ENCODE results near the gene CCNT1.
"Not testable (repeated sequence)": the region's sequence is repeated elsewhere in the genome, so short reads cannot be mapped to it uniquely, and the experiment has no call there.

CCNT1 gene

DNA sequence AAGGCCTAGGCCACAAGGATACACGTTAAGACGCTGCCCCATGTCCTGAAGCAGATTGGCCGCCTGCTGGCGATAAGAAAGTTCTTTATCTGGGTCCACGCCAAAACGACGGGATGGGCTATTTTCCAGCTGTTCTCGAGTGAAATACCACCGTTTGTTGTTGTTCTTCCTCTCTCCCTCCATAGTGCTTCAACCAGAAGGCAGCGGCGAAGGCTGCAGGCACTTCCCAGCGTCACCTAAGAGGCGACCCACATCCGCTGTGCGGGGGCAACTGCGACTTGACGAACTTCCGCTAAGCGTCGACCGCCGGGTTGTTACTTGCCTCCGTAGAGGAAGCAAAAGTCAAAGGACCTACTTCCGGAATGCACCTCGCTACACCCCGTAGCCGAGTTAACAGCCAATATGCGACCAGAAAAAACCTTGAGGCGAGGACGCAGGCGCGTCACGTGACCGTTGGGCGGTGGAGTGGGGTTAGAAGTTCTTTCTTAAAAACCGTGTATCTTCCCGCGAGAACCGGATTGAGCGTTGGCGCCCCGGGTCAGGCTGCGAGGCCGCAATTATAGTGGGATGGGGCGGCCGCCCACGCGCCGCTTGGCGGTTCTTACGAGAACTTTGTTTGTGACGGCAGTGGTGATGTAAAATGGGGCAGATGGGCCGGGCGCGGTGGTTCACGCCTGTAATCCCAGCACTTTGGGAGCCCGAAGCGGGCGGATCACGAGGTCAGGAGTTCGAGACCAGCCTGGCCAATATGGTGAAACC, at the start of gene CCNT1:
CCNT1 (minus strand) TSS at position 215 of the 759 bp plus-strand sequence; CDS start at position 183, 32 bp downstream.
- intact Hi-C loops (cut with DNase I) = loop anchor here (5.0 kb wide), 1 partner anchor 34 kb away; the partner anchor contains the start of gene KANSL2

DNA sequence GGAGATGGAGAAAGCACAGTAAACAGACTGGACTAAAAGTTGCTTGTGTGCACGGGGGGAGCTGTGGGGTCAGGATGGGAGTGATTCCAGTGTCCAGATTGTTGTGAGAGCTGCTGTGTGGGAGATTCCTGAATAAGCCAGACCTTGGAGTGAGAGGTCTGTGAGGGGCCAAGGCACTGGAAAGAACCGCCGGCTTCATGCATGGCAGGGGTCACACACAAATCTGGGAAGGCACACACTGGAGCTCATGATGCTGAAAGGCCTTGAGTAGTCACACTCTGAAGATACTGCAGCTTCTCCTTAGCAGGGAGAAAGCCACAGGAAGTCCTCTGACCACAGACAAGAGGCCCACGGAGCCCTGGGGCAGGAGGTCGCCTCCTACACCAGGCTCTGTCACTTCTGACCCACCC, 49.3 kb upstream of the CCNT1 start:
- no peak for DNase-seq
- intact Hi-C loops (cut with DNase I) = no loop called here

More for the DNA sequence above, at the start of gene CCNT1:
- peak; percentile 93 to 99 (median 97) for DNase-seq

DNA sequence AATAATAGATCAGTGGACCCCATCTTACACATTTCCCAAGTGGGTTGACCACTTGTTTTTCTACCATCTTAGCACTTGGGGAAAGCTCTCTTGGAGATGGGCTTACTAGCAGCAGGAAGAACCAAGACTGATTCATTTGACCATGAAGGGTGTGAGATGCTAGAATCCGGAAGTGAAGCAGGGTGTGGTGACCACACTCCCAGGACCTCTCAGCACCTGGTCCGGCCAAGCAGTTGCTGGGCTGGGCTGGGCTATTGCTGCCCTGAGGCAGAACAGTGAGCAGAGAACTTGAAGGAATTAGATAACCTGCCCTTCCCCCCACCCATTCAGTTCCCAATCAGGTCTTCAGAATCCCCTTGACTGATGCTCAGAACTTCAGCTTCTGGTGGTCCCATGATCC, 48.0 kb upstream of the CCNT1 start:
- intact Hi-C loops (cut with DNase I) = no loop called here
- no peak for DNase-seq

DNA sequence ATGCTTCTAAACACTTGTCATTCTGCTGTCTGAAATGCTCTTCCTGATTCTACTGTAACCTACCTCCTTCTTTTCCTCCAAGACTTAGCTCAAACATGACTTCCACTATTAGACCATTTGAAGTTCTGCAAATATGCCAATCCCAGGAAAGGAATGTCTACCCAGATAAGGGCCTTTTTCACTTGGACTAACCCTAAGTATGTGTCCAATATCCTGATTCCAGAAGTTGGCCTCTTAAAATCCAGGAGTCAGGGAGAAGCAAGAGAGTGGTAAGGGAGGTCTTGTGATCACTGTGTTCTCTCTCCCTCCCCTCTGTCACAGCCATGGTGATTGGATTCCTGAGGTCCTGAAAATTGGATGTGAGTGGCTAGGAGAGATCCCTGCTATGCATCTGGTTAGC, 42.2 kb upstream of the CCNT1 start:
- DNase-seq = no peak
- intact Hi-C loops (cut with DNase I) = no loop called here

DNA sequence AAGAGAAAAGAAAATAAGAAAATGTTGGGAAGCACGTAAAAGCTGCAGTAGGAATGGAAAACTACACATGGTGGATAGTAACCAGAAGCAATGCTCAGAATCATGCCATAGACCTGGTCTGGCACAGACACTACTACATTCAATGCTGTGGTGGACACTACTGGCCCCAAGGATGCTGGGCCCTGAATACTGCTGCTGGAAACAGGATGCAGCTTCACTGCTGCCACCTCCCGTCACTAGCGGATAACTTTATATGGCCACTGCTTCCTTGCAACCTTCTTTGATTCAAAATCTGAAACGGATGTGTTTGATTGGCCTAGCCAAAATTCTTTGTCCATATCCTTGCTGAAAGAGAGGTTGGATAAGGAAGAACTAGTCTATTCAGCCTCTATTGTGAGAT, 41.7 kb upstream of the CCNT1 start:
- DNase-seq = no peak
- intact Hi-C loops (cut with DNase I) = no loop called here

DNA sequence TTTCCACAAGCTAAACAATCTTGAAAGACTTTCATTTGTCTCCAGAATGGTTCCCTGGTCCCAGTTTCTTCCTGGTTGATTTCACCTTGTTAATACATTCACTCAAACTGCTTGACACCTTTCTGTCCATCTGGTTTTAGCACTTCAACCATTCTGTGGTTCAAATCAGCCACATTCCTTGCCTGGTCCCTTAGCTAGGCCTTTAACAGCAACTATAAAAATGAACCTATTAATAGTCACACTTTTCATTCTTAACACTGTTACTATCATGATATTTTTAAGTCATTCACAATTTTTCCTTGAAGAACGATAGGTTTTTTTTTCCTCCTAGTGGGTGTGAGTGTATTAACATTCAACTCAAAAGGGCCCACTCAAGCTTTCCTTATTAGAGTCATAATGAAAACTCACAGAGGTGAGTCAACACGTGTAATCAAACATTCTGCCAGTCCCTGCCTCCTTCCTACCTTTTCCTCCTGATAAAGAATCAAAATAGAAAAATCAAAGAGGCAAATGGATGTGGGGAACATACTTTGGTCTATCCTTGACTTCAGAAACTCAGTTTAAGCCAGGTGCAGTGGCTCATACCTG, 34.4 kb upstream of the CCNT1 start:
- intact Hi-C loops (cut with DNase I) = no loop called here
- DNase-seq = peak in 4 of 42 donors; percentile 17 to 38 (median 22)

DNA sequence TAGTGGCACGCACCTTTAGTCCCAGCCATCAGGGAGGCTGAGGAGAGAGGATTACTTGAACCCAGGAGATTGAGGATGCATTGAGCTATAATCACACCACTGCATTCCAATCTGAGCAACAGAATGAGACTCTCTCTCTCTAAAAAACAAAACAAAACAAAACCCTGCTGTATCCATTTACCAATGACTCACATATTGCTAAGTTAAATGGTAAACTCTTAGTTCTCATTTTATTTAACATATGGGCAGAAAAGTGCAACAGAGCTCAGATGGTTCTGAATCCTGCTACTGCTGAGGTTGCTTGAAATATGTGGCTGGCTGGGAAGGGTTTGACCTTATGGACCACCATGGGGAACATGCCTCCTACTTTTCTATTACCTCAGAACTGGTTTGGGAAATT, 33.7 kb upstream of the CCNT1 start:
- no peak for DNase-seq
- intact Hi-C loops (cut with DNase I) = no loop called here

DNA sequence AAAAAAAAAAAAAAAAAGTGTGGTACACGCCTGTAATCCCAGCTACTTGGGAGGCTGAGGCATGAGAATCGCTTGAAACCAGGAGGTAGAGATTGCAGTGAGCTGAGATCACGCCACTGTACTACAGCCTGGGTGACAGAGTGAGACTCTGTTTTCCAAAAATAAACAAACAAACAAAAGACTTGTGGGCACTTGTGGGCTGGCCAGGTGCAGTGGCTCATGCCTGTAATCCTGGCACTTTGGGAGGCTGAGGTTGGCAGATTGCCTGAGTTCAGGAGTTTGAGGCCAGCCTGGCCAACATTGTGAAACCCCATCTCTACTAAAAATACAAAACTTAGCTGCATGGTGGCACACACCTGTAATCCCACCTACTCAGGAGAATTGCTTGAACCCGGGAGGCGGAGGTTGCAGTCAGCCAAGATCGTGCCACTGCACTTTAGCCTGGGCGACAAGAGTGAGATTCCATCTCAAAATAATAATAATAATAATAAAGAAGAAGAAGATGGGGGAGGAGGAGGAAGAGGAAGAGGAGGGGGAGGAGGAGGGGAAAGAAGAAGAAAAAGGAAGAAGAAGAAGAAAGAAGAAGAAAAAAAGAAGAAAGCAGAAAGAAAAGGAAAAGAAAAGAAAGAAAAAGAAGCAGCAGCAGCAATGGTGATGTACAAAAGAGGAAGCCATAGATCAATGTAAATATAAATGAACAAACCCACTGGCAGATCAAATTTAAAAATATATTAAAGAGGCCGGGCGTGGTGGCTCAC, 27.9 kb upstream of the CCNT1 start:
- no peak for DNase-seq
- intact Hi-C loops (cut with DNase I) = no loop called here

DNA sequence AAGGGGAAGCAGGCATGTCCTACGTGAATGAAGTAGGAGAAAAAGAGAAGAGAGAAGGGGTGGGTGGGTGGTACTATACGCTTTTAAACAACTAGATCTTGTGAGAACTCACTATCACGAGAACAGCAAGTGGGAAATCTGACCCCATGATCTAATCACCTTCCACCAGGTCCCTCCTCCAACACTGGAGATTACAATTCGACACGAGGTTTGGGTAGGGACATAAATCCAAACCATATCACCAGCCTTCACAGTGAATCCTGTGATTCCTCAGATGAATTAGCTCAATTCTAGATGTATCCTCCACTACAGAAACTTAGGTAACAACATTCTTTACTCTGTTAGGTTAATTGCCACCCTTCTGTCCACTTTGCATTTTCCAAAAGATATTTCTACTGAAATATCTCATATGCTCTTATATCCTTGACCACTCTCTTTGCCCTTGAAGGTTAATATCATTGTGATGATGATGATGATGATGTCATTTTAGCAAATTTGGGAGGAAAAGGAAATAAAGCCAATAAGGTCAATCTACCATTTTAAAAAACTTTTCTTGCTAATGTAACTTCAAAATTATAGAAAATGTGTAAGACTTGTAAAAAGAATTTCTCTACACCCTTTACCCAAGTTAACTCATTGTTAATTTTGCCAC, 23.2 kb upstream of the CCNT1 start:
- no peak for DNase-seq
- intact Hi-C loops (cut with DNase I) = no loop called here

DNA sequence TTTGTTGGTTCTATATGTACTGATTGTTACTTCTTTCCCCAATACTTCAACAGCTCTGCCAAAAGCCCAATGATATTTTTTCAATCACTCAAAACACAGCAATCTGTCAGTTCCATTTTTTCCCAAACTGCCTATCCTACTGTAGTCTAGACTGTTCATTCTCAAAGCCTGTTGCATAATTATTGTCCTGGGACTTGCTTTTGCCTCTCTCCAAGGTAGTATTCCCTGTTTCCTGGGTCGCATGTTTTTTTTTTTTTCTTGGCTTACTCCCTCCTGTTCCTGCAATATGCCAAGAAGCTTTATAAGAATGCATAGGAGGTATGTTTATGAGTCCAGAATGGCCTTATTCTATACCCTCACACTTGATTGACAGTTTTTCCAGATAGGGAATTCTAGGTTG, 19.9 kb upstream of the CCNT1 start:
- intact Hi-C loops (cut with DNase I) = no loop called here
- DNase-seq = no peak

DNA sequence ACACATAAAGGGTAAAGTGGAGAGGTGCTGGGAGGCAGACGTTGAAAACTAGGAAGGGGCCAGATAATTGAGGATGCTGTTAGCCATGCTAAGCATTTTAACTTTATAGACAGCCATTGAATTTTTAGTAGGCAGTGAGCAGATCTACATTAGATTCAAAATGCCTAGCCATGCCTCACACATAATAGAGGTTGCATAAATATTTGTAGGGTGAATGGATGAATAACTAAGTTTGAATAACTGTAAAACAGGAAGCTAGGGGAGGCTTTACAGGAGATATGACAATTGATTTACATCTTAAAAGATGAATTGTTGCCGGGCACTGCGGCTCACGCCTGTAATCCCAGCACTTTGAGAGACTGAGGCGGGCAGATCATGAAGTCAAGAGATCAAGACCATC, 12.3 kb upstream of the CCNT1 start:
- no peak for DNase-seq

DNA sequence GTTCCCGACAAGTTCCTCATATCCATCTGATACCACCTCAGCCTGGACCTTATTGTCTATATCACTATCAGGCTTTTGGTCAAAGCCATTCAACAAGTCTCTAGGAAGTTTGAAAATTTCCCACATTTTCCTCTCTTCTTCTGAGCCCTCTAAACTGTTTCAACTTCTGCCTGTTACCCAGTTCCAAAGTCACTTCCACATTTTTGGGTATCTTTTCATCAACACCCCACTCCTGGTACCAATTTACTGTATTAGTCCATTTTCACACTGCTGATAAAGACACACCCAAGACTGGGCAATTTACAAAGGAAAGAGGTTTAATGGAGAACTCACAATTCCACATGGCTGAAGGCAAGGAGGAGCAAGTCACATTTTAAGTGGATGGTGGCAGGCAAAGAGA, 4.2 kb upstream of the CCNT1 start:
- intact Hi-C loops (cut with DNase I); DNase-seq: not testable (repeated sequence)

More for the DNA sequence above, 12.3 kb upstream of the CCNT1 start:
- intact Hi-C loops (cut with DNase I) = no loop called here

DNA sequence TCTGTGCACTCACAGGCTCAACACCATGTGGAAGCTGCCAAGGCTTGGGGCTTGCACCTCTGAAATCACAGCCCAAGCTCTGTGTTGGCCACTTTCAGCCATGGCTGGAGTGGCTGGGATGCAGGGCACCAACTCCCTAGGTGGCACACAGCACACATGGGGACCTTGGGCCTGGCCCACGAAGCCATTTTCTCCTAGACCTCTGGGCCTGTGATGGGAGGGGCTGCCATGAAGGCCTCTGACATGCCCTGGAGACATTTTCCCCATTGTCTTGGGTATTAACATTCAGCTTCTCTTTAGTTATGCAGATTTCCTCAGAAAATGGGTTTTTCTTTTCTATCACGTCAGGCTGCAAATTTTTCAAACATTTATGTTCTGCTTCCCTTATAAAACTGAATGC, 3.7 kb upstream of the CCNT1 start:
- DNase-seq; intact Hi-C loops (cut with DNase I): not testable (repeated sequence)

DNA sequence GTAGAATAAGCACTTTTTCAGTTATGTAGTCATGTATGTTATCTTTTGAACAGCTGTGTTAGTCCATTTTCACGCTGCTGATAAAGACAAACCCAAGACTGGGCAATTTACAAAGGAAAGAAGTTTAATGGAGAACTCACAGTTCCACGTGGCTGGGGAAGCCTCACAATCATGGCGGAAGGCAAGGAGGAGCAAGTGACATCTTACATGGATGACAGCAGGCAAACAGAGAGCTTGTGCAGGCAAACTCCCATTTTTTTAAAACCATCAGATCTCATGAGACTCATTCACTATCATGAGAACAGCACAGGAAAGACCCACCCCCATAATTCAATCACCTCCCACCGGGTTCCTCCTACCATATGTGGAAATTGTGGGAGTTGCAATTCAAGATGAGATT, 2.5 kb upstream of the CCNT1 start:
- intact Hi-C loops (cut with DNase I) = loop anchor here (5.0 kb wide), 1 partner anchor 37 kb away; the partner anchor contains the start of gene KANSL2

DNA sequence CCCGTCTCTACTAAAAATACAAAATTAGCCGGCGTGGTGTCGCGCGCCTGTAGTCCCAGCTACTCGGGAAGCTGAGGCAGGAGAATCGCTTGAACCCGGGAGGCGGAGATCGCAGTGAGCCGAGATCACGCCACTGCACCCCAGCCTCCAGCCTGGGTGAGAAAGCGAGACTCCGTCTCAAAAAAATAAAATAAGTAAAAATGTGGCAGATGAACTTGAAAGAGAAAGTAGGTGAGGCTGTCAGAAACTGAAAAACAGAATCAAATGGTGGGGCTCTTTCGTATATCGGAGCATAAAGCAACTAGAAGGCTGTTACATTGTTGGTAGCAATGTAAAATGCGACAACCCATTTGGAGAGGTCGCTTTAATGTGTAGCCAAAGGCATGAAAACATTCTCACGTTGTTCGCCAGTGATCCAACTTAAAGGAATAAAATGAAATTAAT, 767 bp upstream of the CCNT1 start:
- peak in 1 of 42 donors; percentile 2 for DNase-seq
- intact Hi-C loops (cut with DNase I) = loop anchor here (5.0 kb wide), 1 partner anchor 35 kb away; the partner anchor contains the start of gene KANSL2

More for the DNA sequence above, 2.5 kb upstream of the CCNT1 start:
- DNase-seq = not testable (repeated sequence)

DNA sequence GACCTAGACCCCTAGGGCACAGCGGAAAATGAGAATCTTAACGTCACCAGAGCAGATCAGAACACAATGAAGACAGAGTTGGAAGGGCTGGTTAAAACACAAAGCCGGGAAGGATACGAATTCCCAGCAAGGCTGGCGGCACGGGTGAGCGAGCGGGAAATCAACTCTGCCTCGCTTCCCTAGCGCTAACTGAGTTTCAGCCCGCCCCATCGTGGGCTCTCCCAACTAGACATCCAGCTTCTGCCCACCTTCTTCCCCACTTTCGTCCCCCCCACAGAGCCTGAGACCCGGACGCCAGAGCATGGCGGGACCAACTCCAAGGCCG, 377 bp downstream of the CCNT1 start:
- DNase-seq = peak in 1 of 42 donors; percentile 3
- intact Hi-C loops (cut with DNase I) = loop anchor here (5.0 kb wide), 1 partner anchor 34 kb away; the partner anchor contains the start of gene KANSL2

DNA sequence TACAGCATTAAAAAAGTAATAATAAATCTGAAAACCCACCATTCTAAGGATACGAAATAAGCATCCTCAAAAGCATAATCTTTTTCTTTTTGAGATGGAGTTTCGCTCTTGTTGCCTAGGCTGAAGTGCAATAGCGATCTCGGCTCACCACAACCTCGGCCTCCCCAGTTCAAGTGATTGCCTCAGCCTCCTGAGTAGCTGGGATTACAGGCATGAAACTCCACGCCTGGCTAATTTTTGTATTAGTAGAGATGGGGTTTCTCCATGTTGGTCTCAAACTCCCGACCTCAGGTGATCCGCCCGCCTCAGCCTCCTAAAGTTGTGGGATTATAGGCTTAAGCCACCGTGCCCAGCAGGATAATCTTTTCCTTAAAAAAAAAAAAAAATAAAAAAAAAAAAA, 4.3 kb downstream of the CCNT1 start:
- DNase-seq = no peak
- intact Hi-C loops (cut with DNase I) = no loop called here

DNA sequence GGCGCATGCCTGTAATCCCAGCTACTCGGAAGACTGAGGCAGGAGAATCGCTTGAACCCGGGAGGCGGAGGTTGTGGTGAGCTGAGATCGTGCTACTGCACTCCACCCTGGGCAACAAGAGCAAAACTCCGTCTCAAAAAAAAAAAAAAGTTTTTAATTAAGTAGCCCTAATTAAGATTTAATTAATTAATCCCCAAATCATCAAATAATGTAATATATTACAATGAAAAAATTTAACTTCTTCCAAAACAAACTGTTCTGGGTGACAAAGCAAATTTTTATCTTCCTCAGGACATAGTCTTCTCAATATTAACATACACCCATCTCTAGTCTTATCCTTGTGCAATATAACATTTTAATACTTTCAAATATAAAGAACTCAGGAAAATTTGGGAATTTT, 17.7 kb downstream of the CCNT1 start:
- intact Hi-C loops (cut with DNase I); DNase-seq: not testable (repeated sequence)

DNA sequence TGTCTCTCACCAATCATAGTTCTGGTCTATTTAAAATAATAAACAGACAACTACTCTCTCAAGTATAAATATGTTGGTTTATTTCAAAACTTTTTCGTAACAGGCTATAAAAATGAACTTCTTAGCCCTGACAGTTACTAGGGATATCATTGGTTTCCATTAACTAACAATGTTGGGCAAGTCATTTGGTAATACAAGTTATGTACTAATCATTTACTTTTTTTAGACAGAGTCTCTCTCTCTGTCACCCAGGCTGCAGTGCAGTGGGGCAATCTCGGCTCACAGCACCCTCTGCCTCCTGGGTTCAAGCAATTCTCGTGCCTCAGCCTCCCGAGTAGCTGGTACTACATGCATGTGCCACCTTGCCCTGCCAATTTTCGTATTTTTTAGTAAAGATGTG, 19.9 kb downstream of the CCNT1 start:
- intact Hi-C loops (cut with DNase I) = no loop called here
- no peak for DNase-seq
